Erythroblast (primary cell): Measurements from ENCODE around the gene HOGA1.

ENCODE experiments used
- GATA1 ChIP-seq: IDR thresholded peaks from 2 replicates; pipeline ENCODE4 v1.6.1; 2011; ENCODE audit warnings: low read depth, mild to moderate bottlenecking, control low read depth, low read length, moderate library complexity
- POLR2A ChIP-seq: IDR thresholded peaks from 2 replicates; pipeline ENCODE4 v1.6.1; 2011; ENCODE audit warnings: mild to moderate bottlenecking, low read length

GRCh38 chr10:97628228-97628627 lies 44.0 kb downstream of the HOGA1 start:
- TF ChIP-seq POLR2A (no peak), GATA1 (no peak)
